LNCaP clone FGC (cell line): Measurements from ENCODE around the gene NPTN.

Experiments used
- DNase-seq: peaks from one replicate; pipeline ENCODE4 v3.0.0-alpha.2; 2011; ENCODE audit warnings: low read depth
- H3K4me3 ChIP-seq: 2 replicates; pipeline ENCODE4 v1.5.1; 2011; ENCODE audit warnings: mild to moderate bottlenecking, low read depth, low read length, control low read depth
- TF ChIP-seq, protein P1 (sequence below): IDR thresholded peaks from 2 replicates; pipeline ENCODE4 v1.5.1; 2012; ENCODE audit warnings: mild to moderate bottlenecking; ENCODE audit not compliant: control insufficient read depth, insufficient read depth; ENCODE audit errors: extremely low read depth

Gene NPTN

GRCh38 chr15:73517566-73517965 lies 115.6 kb downstream of the NPTN start:
- TF ChIP-seq, protein P1, sequence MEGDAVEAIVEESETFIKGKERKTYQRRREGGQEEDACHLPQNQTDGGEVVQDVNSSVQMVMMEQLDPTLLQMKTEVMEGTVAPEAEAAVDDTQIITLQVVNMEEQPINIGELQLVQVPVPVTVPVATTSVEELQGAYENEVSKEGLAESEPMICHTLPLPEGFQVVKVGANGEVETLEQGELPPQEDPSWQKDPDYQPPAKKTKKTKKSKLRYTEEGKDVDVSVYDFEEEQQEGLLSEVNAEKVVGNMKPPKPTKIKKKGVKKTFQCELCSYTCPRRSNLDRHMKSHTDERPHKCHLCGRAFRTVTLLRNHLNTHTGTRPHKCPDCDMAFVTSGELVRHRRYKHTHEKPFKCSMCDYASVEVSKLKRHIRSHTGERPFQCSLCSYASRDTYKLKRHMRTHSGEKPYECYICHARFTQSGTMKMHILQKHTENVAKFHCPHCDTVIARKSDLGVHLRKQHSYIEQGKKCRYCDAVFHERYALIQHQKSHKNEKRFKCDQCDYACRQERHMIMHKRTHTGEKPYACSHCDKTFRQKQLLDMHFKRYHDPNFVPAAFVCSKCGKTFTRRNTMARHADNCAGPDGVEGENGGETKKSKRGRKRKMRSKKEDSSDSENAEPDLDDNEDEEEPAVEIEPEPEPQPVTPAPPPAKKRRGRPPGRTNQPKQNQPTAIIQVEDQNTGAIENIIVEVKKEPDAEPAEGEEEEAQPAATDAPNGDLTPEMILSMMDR, result no peak
- no peak for DNase-seq
- no peak overlapping the region for H3K4me3 ChIP-seq

- TF ChIP-seq, protein P1, result no peak
- H3K4me3 ChIP-seq, result no peak overlapping the region
- DNase-seq, result no peak
Observed at GRCh38 chr15:73515527-73515926, 117.7 kb downstream of the NPTN start.
